GM21423 (cell line): ENCODE measurements around the gene BEND6.
"Not testable (repeated sequence)": the region's sequence is repeated elsewhere in the genome, so short reads cannot be mapped to it uniquely, and the experiment has no call there.

ENCODE experiments used
- ATAC-seq: cut with Tn5 transposase; IDR thresholded peaks from one replicate; pipeline ENCODE4 v1.9.1; 2021; ENCODE audit warnings: mild to moderate bottlenecking, moderate library complexity; ENCODE audit not compliant: unreplicated experiment

BEND6 gene

GRCh38 chr6:56977192-56977591, 22.3 kb downstream of the BEND6 start:
- no peak for ATAC-seq

DNA sequence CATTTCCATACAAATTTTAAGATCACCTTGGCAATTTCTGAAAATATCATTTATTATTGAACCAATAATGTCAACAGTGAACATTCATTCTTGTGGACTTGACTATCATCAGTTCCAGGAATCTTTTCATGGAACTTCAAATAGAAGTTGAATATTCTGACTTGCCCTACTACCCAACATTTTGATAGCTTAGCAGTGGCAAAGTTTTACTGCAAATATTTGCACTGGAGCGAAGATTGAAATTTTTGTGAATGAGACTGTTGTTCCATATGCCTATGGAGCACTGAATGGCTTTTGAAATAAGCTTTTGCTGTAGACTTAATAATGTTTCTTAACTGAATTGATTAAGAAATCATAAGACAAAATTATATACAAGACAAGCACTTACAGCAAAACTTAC, 23.6 kb downstream of the BEND6 start:
- ATAC-seq: no peak

DNA sequence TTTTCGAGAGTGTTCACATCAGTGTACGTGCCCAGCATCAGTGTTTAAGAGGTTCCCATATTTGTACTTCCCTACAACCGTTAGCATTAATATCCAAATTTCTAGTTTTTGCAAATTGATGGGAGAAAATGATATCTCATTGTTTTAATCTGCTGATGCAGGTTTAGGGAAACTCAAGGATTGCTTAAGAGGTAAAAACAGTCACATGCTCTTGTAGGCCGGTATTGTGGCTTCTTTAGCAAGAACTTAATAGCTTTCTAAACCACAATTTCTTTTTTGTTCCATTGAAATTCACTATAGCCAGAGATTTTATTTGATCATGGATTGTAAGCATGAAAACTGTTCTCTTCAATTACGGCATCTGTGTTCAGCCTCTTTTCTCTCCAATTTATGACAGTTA, 29.5 kb downstream of the BEND6 start:
- ATAC-seq: no peak

GRCh38 chr6:56984884-56985283, 30.0 kb downstream of the BEND6 start:
- ATAC-seq: no peak

- ATAC-seq: no peak
Measured at GRCh38 chr6:56986611-56987010, 31.7 kb downstream of the BEND6 start.

GRCh38 chr6:56988145-56988544, 33.2 kb downstream of the BEND6 start:
- ATAC-seq: no peak

DNA sequence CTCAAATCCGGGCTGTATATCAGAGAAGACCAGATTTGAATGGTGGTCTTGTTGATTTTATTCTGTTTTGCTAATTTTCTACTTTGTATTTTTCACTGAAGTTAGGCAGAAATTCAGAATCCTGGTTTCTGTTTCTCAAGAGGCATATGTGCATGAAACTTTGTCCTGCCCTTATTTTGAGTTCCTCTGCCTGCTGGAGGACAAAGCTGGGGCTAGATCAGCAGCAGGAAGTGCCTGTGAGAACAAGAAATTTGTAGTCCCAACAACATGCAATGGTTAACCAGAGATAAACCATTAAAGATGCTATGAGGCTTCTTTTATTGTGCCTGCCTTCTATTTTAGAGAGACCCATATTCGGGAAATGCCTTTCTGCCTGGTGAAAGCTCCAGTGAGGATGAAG, 37.1 kb downstream of the BEND6 start:
- ATAC-seq: peak; percentile 64

- no peak for ATAC-seq
Measured at GRCh38 chr6:56992703-56993102, 37.8 kb downstream of the BEND6 start.

DNA sequence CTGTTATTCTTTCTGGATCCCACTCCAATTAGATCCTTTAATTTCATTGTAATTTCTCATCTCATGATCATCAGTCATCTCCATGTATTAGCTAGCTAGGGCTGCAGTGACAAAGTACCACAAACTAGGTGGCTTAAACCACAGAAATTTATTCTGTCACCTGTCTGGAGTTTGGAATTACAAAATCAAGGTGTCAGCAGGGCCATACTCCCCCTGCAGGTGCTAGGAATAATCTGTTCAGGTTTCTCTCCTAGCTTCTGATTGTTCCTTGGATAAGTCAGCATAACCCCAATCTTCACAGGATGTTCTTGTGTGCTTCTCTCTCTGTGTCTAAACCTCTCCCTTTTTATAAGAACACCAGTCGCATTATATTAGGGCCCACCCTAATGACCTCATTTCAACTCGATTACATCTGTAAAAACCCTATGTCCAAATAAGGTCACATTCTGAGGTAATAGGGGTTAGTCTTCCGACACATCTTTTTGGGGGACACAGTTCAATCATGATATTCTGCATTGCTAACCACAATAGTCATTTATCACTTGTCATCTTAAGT, 40.5 kb downstream of the BEND6 start:
- no peak for ATAC-seq

GRCh38 chr6:56996401-56996800, 41.5 kb downstream of the BEND6 start:
- no peak for ATAC-seq

DNA sequence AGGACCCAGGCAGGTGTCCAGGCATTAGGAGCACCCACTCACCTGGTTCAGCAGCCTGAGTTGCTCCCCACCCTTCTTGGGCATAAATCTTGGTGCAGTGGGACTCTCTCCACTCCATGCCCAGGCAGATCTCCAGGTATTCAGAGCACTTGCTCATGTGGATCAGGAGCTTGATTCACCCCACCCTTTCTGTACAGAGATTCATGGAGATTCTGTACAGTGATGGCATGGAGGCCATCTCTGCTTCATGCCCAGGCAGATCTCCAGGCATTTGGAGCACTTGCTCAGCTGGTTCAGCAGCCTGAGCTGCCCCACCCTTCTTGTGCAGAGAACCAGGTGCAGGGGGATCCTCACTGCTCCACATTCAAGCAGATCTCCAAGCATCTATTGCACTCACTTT, 44.1 kb downstream of the BEND6 start:
- no peak for ATAC-seq

- not testable (repeated sequence) for ATAC-seq
Measured at GRCh38 chr6:56999748-57000147, 44.8 kb downstream of the BEND6 start.

GRCh38 chr6:57002197-57002596, 47.3 kb downstream of the BEND6 start:
- ATAC-seq: no peak

DNA sequence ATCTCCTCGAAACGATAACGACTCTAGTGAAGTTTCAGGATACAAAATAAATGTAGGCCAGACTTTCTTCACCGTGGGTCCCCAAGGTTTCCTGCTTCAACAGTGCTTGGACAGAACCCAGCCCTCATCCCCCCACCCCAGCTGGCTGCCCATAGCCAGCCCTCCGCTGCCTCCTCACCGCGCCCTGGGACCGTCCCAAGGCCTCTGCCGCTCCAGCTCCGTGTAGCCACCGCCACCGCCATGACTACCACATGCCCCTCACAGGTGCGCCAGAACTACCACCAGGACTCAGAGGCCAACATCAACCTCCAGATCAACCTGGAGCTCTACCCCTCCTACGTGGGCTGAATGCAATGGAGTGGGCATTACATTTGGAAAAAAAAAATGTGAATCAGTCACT, 49.4 kb downstream of the BEND6 start:
- ATAC-seq: no peak

- no peak for ATAC-seq
Measured at GRCh38 chr6:57006101-57006500, 51.2 kb downstream of the BEND6 start.

DNA sequence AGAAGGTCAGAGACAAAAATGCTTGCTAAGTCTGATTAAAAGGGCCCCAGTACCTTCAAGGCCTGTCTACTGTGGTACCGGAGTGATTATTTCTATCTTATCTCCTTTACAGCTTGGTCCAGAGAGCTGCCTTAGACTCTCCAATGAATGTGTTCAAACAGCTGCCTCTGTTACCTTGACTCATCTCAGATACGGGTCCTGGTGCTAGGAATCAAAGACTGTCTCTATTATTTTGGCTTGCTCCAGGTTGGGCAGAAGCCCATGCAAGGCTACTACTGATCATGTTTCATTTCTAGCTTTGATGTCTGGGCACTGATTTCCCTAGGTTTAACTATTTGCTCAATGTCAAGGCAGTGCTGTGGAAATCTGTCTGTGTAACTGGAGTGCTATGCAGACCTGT, 53.2 kb downstream of the BEND6 start:
- ATAC-seq: not testable (repeated sequence)

DNA sequence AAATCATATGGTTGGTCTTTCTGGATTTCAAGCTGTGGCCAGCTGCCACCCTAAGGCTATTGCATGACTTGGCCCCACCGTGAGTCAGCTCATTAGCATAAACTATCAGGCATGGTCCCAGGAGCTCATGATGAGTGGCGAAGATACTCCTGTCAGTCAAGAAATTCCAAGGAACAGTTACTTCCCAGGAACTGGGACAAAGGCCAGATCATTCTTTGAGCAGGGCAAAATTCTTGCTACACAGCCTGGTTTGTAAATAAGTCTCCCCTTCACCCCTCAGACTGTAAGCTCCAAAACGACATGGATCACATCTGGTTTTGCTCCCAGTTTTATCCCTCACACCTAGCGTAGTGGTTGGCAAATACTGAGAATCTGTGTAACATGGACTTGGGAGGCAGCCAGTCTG, 58.6 kb downstream of the BEND6 start:
- no peak for ATAC-seq

DNA sequence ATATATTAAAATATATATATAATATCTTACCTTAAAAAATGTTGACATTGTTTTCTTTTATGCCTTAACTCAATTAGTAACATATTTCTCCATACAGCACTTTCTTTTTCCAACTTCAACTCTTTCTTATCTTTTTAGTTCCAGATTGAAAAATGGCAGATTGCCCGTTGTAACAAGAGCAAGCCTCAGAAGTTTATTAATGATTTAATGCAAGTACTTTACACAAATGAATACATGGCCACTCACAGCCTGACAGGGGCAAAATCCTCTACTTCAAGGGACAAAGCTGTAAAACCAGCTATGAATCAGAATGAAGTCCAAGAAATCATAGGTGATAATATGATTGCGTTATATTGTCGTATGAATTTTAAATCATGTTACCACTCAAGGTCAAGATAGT, 62.2 kb downstream of the BEND6 start:
- no peak for ATAC-seq

- no peak for ATAC-seq
Measured at GRCh38 chr6:57017841-57018240, 62.9 kb downstream of the BEND6 start.

- ATAC-seq: no peak
Measured at GRCh38 chr6:57019434-57019833, 64.5 kb downstream of the BEND6 start.

GRCh38 chr6:57021086-57021720, 66.3 kb downstream of the BEND6 start:
- ATAC-seq: peak; percentile 67

GRCh38 chr6:57024321-57024720, 69.4 kb downstream of the BEND6 start:
- ATAC-seq: no peak

DNA sequence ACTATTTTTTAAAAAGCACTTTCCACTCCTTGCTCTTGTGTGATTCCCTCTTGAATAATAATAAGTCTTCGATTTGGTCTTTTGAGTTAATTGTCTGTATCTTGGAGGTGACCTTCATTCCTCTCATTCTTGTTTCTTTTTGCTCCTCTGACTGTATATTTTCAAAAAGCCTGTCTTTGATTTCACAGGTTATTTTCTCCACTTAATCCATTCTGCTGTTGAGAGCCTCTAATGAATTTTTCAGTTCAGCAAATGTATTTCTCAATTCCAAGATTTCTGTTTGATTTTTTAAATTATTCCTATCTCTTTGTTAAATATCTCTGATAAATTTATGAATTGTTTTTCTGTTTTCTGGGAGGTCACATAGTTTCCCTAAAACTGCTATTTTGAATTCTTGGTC, 69.9 kb downstream of the BEND6 start:
- ATAC-seq: no peak
